ENCODE results near the gene CALHM3.

The CALHM3 gene

GRCh38 chr10:103478671-103479070 is 369 bp downstream of the CALHM3 start:
- DNase-seq (ENCODE audit: low read depth), result no peak
- no peak for TF ChIP-seq CTCF (conservative IDR thresholded peaks at IDR 0.05; ENCODE audit: low read length)
- no peak overlapping the region for H3K4me3 ChIP-seq (ENCODE audit: low read length)

GRCh38 chr10:103476046-103476768 is 2.8 kb downstream of the CALHM3 start:
- TF ChIP-seq CTCF (conservative IDR thresholded peaks at IDR 0.05; ENCODE audit: low read length), result no peak
- no peak for DNase-seq (ENCODE audit: low read depth)
- no peak overlapping the region for H3K4me3 ChIP-seq (ENCODE audit: low read length)

- H3K4me3 ChIP-seq (ENCODE audit: low read length), result no peak overlapping the region
- no peak for TF ChIP-seq CTCF (conservative IDR thresholded peaks at IDR 0.05; ENCODE audit: low read length)
- no peak for DNase-seq (ENCODE audit: low read depth)
Measured at GRCh38 chr10:103475437-103475836, 3.6 kb downstream of the CALHM3 start.

GRCh38 chr10:103474077-103474476 is 5.0 kb downstream of the CALHM3 start:
- no peak for TF ChIP-seq CTCF (conservative IDR thresholded peaks at IDR 0.05; ENCODE audit: low read length)
- DNase-seq (ENCODE audit: low read depth), result no peak
- H3K4me3 ChIP-seq (ENCODE audit: low read length), result no peak overlapping the region

GRCh38 chr10:103473261-103473671 is 5.8 kb downstream of the CALHM3 start:
- H3K4me3 ChIP-seq (ENCODE audit: low read length), result no peak overlapping the region
- no peak for DNase-seq (ENCODE audit: low read depth)
- no peak for TF ChIP-seq CTCF (conservative IDR thresholded peaks at IDR 0.05; ENCODE audit: low read length)

- DNase-seq (ENCODE audit: low read depth), result no peak
- no peak for TF ChIP-seq CTCF (conservative IDR thresholded peaks at IDR 0.05; ENCODE audit: low read length)
- H3K4me3 ChIP-seq (ENCODE audit: low read length), result no peak overlapping the region
Measured at GRCh38 chr10:103472005-103472404, 7.0 kb downstream of the CALHM3 start.
